Stimulated activated naive B cell treated with anti-CD40 and anti-IgM and Interleukin-4, amounts not matched to agents 10 μg/mL and 1 μg/mL and 100 μg/mL, for 72 hours (primary cell): ENCODE measurements around the gene PRAC2.

ENCODE experiments used
- ATAC-seq, 2 donors: fragments of 150-1000 bp; cut with Tn5 transposase; replicated peaks; 2 replicates each; pipeline ENCODE4 v1.10.0; 2021; ENCODE audit warnings: moderate library complexity in 1 of 2
- DNase-seq: peaks from one replicate; pipeline ENCODE4 v3.0.0; 2021
- H3K27ac Mint-ChIP-seq: one replicate; pipeline ENCODE4 v1.8.0; 2022; ENCODE audit warnings: mild to moderate bottlenecking, mixed read lengths
- H3K27me3 Mint-ChIP-seq, 2 donors: one replicate each; pipeline ENCODE4 v1.8.0; 2022; ENCODE audit warnings: mixed read lengths in 2 of 2
- H3K36me3 Mint-ChIP-seq, 2 donors: one replicate each; pipeline ENCODE4 v1.8.0; 2022; ENCODE audit warnings: mixed read lengths in 2 of 2, mild to moderate bottlenecking in 1 of 2
- H3K4me1 Mint-ChIP-seq, 2 donors: one replicate each; pipeline ENCODE4 v1.8.0; 2022; ENCODE audit warnings: mixed read lengths in 2 of 2, mild to moderate bottlenecking in 1 of 2
- H3K4me3 Mint-ChIP-seq, 2 donors: one replicate each; pipeline ENCODE4 v1.8.0; 2022; ENCODE audit warnings: mild to moderate bottlenecking in 2 of 2, mixed read lengths in 2 of 2, moderate library complexity in 1 of 2
- H3K9me3 Mint-ChIP-seq, 2 donors: one replicate each; pipeline ENCODE4 v1.8.0; 2022; ENCODE audit warnings: mixed read lengths in 2 of 2, mild to moderate bottlenecking in 1 of 2

PRAC2 gene

GRCh38 chr17:48770954-48771353, 48.0 kb downstream of the PRAC2 start:
- no peaks in the 10 kb centered on the region for H3K36me3 Mint-ChIP-seq
- no peaks in the 10 kb centered on the region for H3K4me1 Mint-ChIP-seq
- no peak overlapping the region for H3K27ac Mint-ChIP-seq
- H3K27me3 Mint-ChIP-seq = peaks cover 7 to 17% of the 10 kb centered on the region in 2 donors
- H3K4me3 Mint-ChIP-seq = no peak overlapping the region
- ATAC-seq (no peak), DNase-seq (no peak)
- no peaks in the 10 kb centered on the region for H3K9me3 Mint-ChIP-seq

- Mint-ChIP-seq H3K36me3 (no peaks in the 10 kb centered on the region), H3K9me3 (no peaks in the 10 kb centered on the region), H3K4me3 (no peak overlapping the region), H3K27me3 (peaks cover 13 to 22% of the 10 kb centered on the region in 2 donors), H3K4me1 (no peaks in the 10 kb centered on the region), H3K27ac (no peak overlapping the region)
- DNase-seq = no peak
- no peak for ATAC-seq
Measured at GRCh38 chr17:48773245-48773644, 50.3 kb downstream of the PRAC2 start.
